Coronary artery (tissue), 2 donors: ENCODE measurements around the gene SPATA17.

Experiments
- DNase-seq: peaks from one replicate; pipeline ENCODE4 v3.0.0-alpha.2; 2017; ENCODE audit warnings: low spot score
- H3K27ac ChIP-seq, 2 donors: fragments of 200-600 bp; sonication (generic); one replicate each; pipeline ENCODE4 v1.5.1; 2016 to 2019
- H3K4me3 ChIP-seq: fragments of 200-600 bp; sonication (generic); 2 replicates; pipeline ENCODE4 v1.5.1; 2016; ENCODE audit warnings: mild to moderate bottlenecking, moderate library complexity
- CTCF ChIP-seq: fragments of 200-600 bp; sonication (generic); IDR thresholded peaks from one replicate; pipeline ENCODE4 v1.5.1; 2019; ENCODE audit warnings: antibody characterized with exemption

SPATA17 gene

DNA sequence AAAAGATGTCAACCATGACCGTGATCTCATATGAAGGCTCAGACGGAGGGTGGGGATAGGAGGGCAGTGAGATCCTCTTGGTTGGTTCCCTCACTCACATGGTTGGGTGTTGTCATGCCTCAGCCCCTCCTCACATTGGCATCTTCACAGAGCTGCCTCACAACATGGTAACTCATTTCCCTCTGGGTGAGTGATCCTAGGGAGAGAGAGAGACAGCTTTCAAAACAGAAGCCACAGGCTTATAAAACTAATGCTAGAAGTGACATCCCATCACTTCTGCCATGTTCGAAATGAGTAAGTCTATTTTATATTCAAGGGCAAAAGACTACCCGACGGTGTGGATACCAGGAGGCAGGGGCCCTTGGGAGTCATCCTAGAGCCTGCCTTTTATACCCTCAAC, 145.5 kb downstream of the SPATA17 start:
- H3K27ac ChIP-seq: no peak overlapping the region
- DNase-seq: no peak
- H3K4me3 ChIP-seq: no peak overlapping the region
- no peak for TF ChIP-seq CTCF

- no peak for TF ChIP-seq CTCF
These were observed 149.9 kb downstream of the SPATA17 start for GRCh38 chr1:217781056-217781455.

GRCh38 chr1:217791091-217791490, 159.9 kb downstream of the SPATA17 start:
- Histone ChIP-seq H3K27ac (no peak overlapping the region), H3K4me3 (no peak overlapping the region)
- no peak for DNase-seq
- TF ChIP-seq CTCF: no peak

More at GRCh38 chr1:217781056-217781455, 149.9 kb downstream of the SPATA17 start:
- H3K4me3 ChIP-seq: no peak overlapping the region
- no peak for DNase-seq
- no peak overlapping the region for H3K27ac ChIP-seq

- no peak for DNase-seq
- no peak for TF ChIP-seq CTCF
- H3K27ac ChIP-seq: no peak overlapping the region
- H3K4me3 ChIP-seq: no peak overlapping the region
These were observed 174.6 kb downstream of the SPATA17 start for GRCh38 chr1:217805792-217806191.

GRCh38 chr1:217812175-217812574, 181.0 kb downstream of the SPATA17 start:
- TF ChIP-seq CTCF: no peak
- Histone ChIP-seq H3K4me3 (no peak overlapping the region), H3K27ac (no peak overlapping the region)
- no peak for DNase-seq

DNA sequence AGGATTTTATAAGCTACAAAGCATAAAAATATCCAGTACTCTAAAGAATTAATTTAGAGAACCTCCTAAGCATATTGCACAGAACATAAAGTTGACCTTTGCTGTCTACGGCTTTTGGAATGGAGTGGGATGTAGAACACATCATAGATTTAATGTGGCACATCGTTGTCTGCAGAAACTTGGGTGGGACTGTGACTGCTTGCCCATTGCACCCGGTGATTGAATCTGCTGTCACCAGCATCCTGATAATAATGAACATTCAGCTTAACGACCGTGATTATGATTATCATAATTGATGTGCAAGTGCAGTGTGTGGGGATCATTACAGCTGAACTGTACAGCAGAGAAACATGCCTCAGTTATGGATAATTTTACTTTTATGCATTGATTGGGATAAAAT, 181.9 kb downstream of the SPATA17 start:
- no peak for DNase-seq
- no peak overlapping the region for H3K4me3 ChIP-seq
- no peak overlapping the region for H3K27ac ChIP-seq
- TF ChIP-seq CTCF: no peak

DNA sequence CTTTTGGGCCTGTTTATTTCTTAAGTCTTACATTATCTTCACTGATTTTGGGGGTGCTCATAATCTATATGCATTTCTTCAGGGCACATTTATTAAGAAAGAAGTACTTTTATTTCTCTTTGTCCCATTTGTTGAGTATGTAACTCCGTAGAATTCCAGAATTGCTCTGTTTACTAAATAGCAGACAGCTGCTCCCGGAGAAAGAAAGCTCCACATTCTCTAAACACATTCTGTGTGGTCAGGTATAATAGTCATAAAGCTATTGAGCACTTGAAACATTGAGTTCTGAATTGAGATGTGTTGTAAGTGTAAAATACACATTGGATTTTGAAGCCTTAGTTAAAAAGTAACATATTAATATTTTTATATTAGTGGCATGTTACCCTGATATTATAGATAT, 206.5 kb downstream of the SPATA17 start:
- DNase-seq: no peak
- TF ChIP-seq CTCF: no peak
- Histone ChIP-seq H3K4me3 (no peak overlapping the region), H3K27ac (no peak overlapping the region)
